Activated CD4-positive, alpha-beta memory T cell treated with anti-CD3 and anti-CD28 coated beads, Interleukin-2, amount 10 ng/mL, durations not matched to agents 7 days and 5 days (primary cell): ENCODE measurements around the gene LRRC8D. TPM values are rescaled to one million over a fixed set of nuclear protein-coding genes. Genes with fewer than 3 reads are reported as not detected.

ENCODE experiments used
- CTCF ChIA-PET: fragments of 350-600 bp; sonication (Branson Sonifier 250); formaldehyde crosslinking; loops from one replicate; lab custom pipeline; 2021; ENCODE audit warnings: antibody characterized with exemption, inconsistent platforms; lab: Charles Lee
- POLR2A ChIA-PET: fragments of 350-600 bp; sonication (Branson Sonifier 250); formaldehyde crosslinking; loops from one replicate; lab custom pipeline; 2021; ENCODE audit warnings: antibody characterized with exemption; lab: Charles Lee
- DNase-seq: peaks from one replicate; pipeline ENCODE4 v3.0.0-alpha.2; 2020
- H3K27ac Mint-ChIP-seq: one replicate; pipeline ENCODE4 v1.8.0; 2021; ENCODE audit warnings: mild to moderate bottlenecking, mixed read lengths
- H3K27me3 Mint-ChIP-seq: one replicate; pipeline ENCODE4 v1.8.0; 2021; ENCODE audit warnings: mixed read lengths
- H3K36me3 Mint-ChIP-seq: one replicate; pipeline ENCODE4 v1.8.0; 2021; ENCODE audit warnings: low read depth, mixed read lengths
- H3K4me1 Mint-ChIP-seq: one replicate; pipeline ENCODE4 v1.8.0; 2021; ENCODE audit warnings: mixed read lengths
- H3K4me3 Mint-ChIP-seq: one replicate; pipeline ENCODE4 v1.8.0; 2021; ENCODE audit warnings: mild to moderate bottlenecking, mixed read lengths
- H3K9me3 Mint-ChIP-seq: one replicate; pipeline ENCODE4 v1.8.0; 2021; ENCODE audit warnings: mixed read lengths
- total RNA-seq, 2 experiments: library from RNA; stranded (reverse); gene quantifications; one replicate each; pipeline ENCODE4 v1.2.3, GENCODE V29; 2021

LRRC8D gene
- total RNA-seq, 2 experiments from 2014 or later, result 19.4 to 20.3 TPM

GRCh38 chr1:89986020-89986419 lies 165.2 kb downstream of the LRRC8D start:
- Mint-ChIP-seq H3K9me3 (no peaks in the 10 kb centered on the region), H3K27me3 (peaks cover 7% of the 10 kb centered on the region), H3K4me3 (no peak overlapping the region), H3K4me1 (no peaks in the 10 kb centered on the region), H3K27ac (no peak overlapping the region), H3K36me3 (no peaks in the 10 kb centered on the region)
- no peak for DNase-seq
- CTCF ChIA-PET, result interaction anchor here (0.6 to 4.4 kb wide), 5 partner anchors 32 to 182 kb away, joined by 3 to 22 read pairs (median 4); no protein-coding TSS in a partner anchor
- POLR2A ChIA-PET, result interaction anchor here (1.4 kb wide), 1 partner anchor 143 kb away, joined by 4 read pairs; no protein-coding TSS in a partner anchor

Other genes starting within 250 kb of the LRRC8D start
- 10 to 100 TPM; 52.5 to 55.6 TPM for gene LRRC8C, start 187.9 kb upstream of the LRRC8D start, total RNA-seq
- 10 to 100 TPM; 14.9 to 15.5 TPM for gene ZNF326, start 174.1 kb downstream of the LRRC8D start, total RNA-seq